ENCODE data around the gene FNDC3B. TPM values are rescaled to one million over a fixed set of nuclear protein-coding genes. Genes with fewer than 3 reads are reported as not detected.
"Not testable (repeated sequence)": the region's sequence is repeated elsewhere in the genome, so short reads cannot be mapped to it uniquely, and the experiment has no call there.

The FNDC3B gene
- total RNA-seq, 1 donor from 2014 or later = 71.8 TPM

GRCh38 chr3:172093581-172094443 lies 54.4 kb downstream of the FNDC3B start:
- DNase-seq (ENCODE audit: low read depth in 2 of 2) = not testable (repeated sequence)

DNA sequence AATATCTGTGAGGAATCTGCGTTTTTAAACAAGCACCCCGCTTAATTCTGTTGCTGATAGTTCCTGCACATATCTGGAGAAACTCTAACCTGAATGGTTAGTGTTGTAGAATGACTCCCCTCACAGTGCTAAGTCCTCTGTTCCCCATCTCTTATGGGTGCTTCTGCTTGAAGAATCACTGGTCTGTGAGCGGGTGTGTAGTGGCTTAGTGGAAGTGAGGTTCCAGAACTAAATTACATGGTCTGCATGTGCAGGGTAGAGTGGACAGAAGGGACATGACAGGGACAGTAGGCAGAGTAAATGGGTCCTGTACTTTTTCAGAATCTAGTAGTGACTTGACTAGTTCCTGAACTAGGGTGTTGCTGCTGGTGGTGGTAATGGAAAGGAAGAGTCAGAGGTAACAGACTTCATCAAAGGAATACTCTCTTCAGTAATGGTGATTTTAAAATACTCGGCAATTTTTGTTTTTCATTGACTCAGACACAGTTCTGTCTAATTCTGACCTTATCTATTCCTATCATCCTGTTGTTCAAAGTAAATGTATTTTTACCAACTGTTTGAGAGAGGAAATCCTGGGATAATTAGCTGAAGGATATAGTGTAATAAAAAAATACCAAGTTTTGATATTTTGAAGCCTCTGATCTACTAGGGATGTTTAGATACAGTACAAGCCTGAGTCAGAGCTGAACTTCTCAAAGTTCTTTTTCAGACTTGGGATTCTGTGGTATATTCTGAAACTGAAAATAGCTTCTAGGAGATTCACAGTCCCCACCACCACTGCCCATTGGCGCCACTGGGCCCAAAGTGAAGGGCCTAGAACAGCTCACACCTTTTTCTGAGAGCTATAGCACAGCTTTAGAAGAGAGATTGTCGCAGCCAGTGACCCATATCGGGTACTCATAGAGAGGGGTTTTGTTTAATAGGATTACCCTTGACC lies 55.5 kb downstream of the FNDC3B start:
- no peak for DNase-seq (ENCODE audit: low read depth in 2 of 2)

DNA sequence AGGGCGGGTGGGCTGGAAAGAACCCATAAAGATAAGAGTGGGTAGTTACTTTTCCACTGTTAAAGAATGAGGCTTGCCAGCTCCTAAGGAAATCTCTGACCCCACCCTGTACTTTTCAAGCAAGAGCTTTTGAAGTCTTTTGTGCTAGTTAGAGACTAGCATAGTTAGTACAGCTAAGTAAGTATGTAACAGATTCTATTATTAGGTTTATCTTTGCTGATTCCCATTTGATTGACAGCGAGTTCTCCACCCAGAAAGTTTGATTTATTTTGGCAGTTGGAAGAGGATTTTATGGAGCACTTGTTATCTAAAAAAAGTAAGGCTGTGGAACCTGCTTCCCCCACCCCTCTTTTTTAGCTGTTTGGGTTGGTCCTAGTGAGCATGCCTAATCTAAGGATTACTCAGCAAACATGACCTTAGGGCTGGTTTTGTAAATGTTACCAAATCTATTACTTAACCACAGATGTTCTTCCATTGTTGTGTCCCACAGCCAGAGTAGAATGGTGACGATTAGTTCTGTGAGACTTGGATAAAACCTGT lies 57.6 kb downstream of the FNDC3B start:
- no peak for DNase-seq (ENCODE audit: low read depth in 2 of 2)

DNA sequence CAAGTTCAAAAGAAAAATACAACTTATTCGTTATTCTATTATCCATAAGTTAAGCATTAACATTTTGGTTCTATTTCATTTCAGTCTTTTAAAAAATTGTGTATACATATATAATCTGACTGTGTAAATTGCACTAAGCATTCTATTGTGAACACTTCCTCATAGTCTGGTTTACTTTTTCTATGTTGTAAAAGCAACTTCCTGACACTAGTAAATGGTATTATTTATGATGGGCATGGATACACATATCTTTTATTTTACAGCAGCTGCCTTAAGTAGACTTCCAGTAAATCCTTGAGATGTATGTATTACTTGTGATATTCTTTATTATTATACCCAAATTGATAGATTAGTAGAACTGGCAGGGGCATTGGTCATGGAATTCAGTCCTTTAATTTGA lies 58.2 kb downstream of the FNDC3B start:
- DNase-seq (ENCODE audit: low read depth in 2 of 2) = no peak

- peak in 1 of 2 donors; percentile 47 for DNase-seq (ENCODE audit: low read depth in 2 of 2)
Measured at GRCh38 chr3:172098698-172099494, 59.5 kb downstream of the FNDC3B start.

DNA sequence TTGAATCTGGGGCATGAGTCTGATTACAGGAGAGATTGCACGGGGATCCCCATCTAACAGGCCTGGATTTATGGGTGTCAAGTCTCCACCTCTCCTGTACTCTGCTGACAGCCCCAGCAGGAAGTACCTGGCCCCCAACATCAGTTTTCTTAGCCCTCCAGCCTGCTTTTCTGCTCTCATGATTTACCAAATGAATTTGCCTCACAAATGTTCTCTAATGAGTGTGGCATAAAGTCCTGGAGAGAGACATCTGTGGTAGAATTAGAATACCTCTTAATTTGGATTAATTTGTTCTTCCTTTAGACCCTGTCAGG lies 60.1 kb downstream of the FNDC3B start:
- no peak for DNase-seq (ENCODE audit: low read depth in 2 of 2)

DNA sequence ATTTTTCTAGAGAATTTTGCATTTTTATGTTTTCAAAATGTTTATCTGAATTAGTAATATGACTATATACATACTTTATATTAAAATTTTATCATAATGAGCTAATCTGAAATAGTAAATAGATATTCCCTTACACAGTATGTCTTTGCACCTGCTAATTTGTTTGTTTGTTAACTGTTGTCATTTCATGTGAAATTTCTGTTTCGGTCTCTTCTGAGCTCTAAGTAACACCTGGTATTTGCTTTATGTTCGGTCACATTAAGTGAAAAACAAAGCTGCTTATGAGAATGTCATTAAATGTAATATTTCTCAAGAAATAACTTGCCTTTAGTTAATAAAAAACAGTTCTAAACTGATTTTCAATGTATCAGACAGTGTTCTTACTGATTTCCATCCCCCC lies 61.1 kb downstream of the FNDC3B start:
- no peak for DNase-seq (ENCODE audit: low read depth in 2 of 2)

GRCh38 chr3:172101107-172101506 lies 61.7 kb downstream of the FNDC3B start:
- no peak for DNase-seq (ENCODE audit: low read depth in 2 of 2)

DNA sequence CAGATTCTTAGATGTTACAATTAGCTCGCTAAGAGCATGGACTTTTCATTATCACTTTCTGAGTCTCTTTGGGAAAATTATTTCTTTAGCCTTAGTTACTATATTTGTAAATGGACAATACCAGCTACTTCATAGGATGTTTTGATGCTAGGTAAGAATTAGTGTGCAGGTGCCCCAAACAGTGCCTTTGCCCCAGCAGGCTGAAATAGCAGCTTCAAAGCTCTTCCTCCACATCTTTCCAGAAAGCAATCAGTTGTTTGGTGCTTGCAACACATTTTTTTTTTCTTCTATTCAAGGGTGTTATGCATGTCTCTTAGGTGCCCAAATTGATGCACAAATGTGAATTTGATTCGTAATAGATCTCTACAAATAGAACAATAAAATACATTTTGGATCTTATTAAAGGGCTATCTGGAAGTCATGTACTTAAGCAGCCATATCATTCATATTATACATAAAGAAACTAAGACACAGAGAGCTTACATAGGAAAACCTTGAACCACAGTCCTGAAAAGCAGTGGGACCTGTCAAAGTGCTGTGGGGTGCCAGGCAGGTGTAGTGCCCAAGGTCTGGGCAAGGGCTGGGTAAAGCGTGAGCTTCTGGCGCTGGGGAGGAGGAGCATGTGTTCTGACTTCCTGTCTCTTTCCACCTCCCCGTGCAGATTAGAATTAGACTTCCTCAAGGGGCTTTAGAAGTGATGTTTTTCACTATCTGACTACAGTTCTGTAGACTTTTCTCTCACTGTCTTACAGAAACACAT lies 62.9 kb downstream of the FNDC3B start:
- no peak for DNase-seq (ENCODE audit: low read depth in 2 of 2)

- no peak for DNase-seq (ENCODE audit: low read depth in 2 of 2)
Measured at GRCh38 chr3:172102883-172103310, 63.5 kb downstream of the FNDC3B start.

DNA sequence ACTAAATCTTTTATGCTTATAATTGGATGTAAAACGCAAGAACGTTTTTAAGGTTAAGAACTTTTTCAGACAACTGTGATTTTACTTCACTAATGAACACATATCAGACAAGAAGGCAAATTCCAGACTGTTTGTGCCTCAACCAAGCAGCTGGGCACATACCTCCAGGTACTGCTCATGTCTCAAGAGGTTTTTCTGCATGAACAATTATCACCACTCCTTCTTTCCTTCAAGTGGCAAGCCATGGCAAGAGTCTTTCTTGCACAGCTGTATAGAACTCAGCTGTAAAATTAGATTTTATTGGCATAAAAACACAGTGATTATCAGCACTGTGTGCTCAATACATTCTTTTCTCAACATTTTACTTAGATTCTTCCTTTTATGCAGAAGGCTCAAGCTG lies 64.3 kb downstream of the FNDC3B start:
- no peak for DNase-seq (ENCODE audit: low read depth in 2 of 2)

- peak; percentile 63 to 83 for DNase-seq (ENCODE audit: low read depth in 2 of 2)
Measured at GRCh38 chr3:172104471-172105072, 65.2 kb downstream of the FNDC3B start.

- DNase-seq (ENCODE audit: low read depth in 2 of 2) = no peak
Measured at GRCh38 chr3:172106037-172106954, 66.9 kb downstream of the FNDC3B start.

DNA sequence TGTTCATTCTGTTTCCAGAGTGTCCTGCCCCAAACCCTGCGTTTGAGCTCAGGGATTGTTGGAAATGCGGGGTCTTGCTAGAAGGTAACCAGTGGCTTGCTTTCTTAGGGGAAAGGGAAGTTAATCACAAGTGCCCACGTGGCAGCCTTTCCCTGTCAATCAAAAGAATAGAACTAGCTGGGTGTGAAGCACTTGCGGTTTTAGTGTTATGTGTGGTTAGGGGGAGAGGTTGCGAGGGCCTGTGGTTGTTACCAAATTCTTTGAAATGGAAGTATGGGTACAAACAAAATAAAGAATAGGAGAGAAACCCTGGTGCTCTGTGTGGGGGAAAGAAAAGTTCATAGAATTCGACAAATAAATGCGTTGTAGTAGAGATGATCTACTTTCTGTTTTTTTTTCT lies 67.6 kb downstream of the FNDC3B start:
- no peak for DNase-seq (ENCODE audit: low read depth in 2 of 2)

DNA sequence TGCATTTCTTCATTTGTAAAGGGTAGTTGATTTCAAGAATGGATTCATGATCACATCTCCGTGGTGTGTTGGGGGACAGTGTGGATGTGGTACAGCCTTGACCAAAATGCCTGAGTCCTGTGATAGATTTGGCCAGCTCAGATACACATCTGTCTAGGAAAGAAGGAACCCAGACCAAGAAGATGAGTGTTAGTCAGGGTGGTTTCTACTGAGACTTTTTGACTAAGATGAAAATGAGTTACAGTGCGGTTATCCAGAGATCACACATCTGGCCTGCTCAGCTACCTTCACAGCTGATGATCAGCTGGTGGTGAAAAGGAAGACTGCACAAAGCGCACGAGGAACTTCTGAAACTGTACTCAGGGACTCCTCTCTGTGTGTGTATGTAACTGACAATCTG lies 68.0 kb downstream of the FNDC3B start:
- no peak for DNase-seq (ENCODE audit: low read depth in 2 of 2)

DNA sequence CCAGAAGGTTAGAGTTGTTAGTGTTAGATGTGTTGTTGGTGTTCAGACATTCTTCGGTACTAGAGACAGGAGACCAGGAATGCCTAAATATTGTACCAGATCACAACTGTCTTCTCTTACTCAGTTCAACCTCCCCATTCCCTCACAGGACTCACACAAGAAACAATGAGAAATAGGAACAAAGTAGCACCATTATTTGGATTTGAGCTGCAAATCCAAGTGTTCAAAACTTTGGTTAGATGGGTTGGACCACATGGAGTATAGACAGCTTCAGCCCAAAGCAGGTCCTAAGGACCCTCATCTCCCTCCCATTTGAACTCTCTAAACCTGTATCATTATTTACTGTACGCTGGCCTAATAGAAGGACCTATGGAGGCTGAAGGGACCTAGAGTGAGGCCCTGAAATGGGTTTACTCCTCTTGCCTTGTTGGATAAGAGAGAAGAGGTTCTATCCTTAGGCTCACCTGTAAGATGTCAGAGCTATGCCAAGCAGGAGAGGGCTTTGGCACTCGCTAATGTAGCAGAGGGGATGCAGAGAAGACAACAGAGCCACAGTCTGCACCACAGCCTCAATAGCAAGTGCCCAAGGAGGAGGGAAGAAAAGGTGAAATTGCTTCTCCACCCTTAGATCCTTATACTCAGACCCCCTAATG lies 70.9 kb downstream of the FNDC3B start:
- DNase-seq (ENCODE audit: low read depth in 2 of 2) = no peak

- no peak for DNase-seq (ENCODE audit: low read depth in 2 of 2)
Measured at GRCh38 chr3:172111163-172111562, 71.8 kb downstream of the FNDC3B start.

DNA sequence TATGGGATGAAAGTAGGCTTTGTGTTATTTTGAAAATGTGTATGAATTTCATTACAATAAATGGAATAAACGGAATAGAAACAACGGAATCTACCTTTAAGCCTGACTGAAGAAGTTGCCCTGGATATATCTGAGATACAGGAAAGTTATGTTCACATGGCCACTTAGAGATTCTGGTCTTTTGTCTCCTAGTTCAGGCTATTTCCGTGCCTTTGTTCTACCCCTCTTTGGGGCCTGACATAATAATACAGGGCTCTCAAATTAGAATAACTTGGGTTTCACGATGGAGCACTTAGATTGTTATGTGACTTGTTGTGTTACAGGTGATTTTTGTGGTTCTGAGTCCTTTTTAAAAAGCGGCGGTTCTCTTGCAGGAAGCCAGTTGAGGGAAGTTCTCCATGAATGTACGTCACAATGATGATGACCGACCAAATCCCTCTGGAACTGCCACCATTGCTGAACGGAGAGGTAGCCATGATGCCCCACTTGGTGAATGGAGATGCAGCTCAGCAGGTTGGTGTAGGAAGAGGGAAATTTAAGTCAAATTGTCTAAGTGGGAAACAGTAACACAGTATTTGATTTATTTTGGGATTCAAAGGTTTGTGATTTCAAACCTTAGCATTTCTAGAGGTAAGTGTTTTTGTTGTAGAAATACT lies 72.8 kb downstream of the FNDC3B start:
- DNase-seq (ENCODE audit: low read depth in 2 of 2) = no peak

Data from dermis microvascular lymphatic vessel endothelial cell (primary cell).